HepG2 (cell line): ENCODE data around the gene SMIM38. TPM values are rescaled to one million over a fixed set of nuclear protein-coding genes. Genes with fewer than 3 reads are reported as not detected.

Experiments used
- HNF1A ChIP-seq, 2 experiments: sonication (generic) in 1 of 2; formaldehyde crosslinking in 1 of 2; IDR thresholded peaks; 2 replicates each; pipeline versions ENCODE4 v1.4.0 to v1.6.1; 2016 to 2020; ENCODE audit warnings: borderline replicate concordance in 1 of 2, low read depth in 1 of 2, mild to moderate bottlenecking in 1 of 2, missing genetic modification reagents in 1 of 2
- MAFK ChIP-seq, 2 experiments: IDR thresholded peaks in 1 of 2; conservative IDR thresholded peaks in 1 of 2; 2 replicates each; pipeline ENCODE4 v1.6.1; 2011; ENCODE audit warnings: improper control_type of control experiment in 2 of 2, low read length in 2 of 2
- TBX2 ChIP-seq: sonication (generic); formaldehyde crosslinking; IDR thresholded peaks from 2 replicates; pipeline ENCODE4 v1.5.0; 2020; ENCODE audit warnings: missing genetic modification reagents, mild to moderate bottlenecking, borderline replicate concordance
- TCF12 ChIP-seq, 2 experiments: fragments of 450-650 bp in 1 of 2; sonication (generic) in 1 of 2; formaldehyde crosslinking in 1 of 2; IDR thresholded peaks; 2 replicates each; pipeline versions ENCODE4 v1.6.1 to v1.8.0; 2017 to 2022; ENCODE audit warnings: antibody characterized with exemption in 1 of 2, mild to moderate bottlenecking in 1 of 2, missing genetic modification reagents in 1 of 2, moderate library complexity in 1 of 2
- ZFP36 ChIP-seq: fragments of 150-350 bp; IDR thresholded peaks from 2 replicates; pipeline ENCODE4 v1.6.1; 2018; ENCODE audit warnings: borderline replicate concordance, low read length, low read depth; ENCODE audit not compliant: partially characterized antibody
- ZNF143 ChIP-seq: sonication (generic); formaldehyde crosslinking; IDR thresholded peaks from 2 replicates; pipeline ENCODE4 v1.4.0; 2020; ENCODE audit warnings: missing genetic modification reagents
- ZNF205 ChIP-seq: IDR thresholded peaks from 2 replicates; pipeline ENCODE4 v1.6.1; 2018; ENCODE audit warnings: missing biosample characterization, missing genetic modification reagents
- ZNF253 ChIP-seq: sonication (generic); formaldehyde crosslinking; IDR thresholded peaks from 2 replicates; pipeline ENCODE4 v1.8.0; 2022; ENCODE audit warnings: mild to moderate bottlenecking, missing genetic modification reagents, borderline replicate concordance
- ZNF282 ChIP-seq: fragments of 450-650 bp; IDR thresholded peaks from 2 replicates; pipeline ENCODE4 v1.6.1; 2018; ENCODE audit not compliant: partially characterized antibody
- ZNF318 ChIP-seq: sonication (generic); formaldehyde crosslinking; IDR thresholded peaks from 2 replicates; pipeline ENCODE4 v1.4.0; 2020; ENCODE audit warnings: mild to moderate bottlenecking, missing genetic modification reagents
- ZNF326 ChIP-seq: sonication (generic); formaldehyde crosslinking; IDR thresholded peaks from 2 replicates; pipeline ENCODE4 v1.4.0; 2020; ENCODE audit warnings: missing genetic modification reagents, borderline replicate concordance
- ZNF337 ChIP-seq: sonication (generic); formaldehyde crosslinking; IDR thresholded peaks from 2 replicates; pipeline ENCODE4 v1.5.1; 2020; ENCODE audit warnings: missing genetic modification reagents, low read depth, mild to moderate bottlenecking, borderline replicate concordance
- ZNF672 ChIP-seq: sonication (generic); formaldehyde crosslinking; IDR thresholded peaks from 2 replicates; pipeline ENCODE4 v1.8.1; 2022; ENCODE audit warnings: missing genetic modification reagents
- ZNF720 ChIP-seq: sonication (generic); formaldehyde crosslinking; IDR thresholded peaks from 2 replicates; pipeline ENCODE4 v1.4.0; 2020; ENCODE audit warnings: missing genetic modification reagents
- ZNF776 ChIP-seq: sonication (generic); formaldehyde crosslinking; IDR thresholded peaks from 2 replicates; pipeline ENCODE4 v1.4.0; 2020; ENCODE audit warnings: mild to moderate bottlenecking, missing genetic modification reagents
- ZNF879 ChIP-seq: sonication (generic); formaldehyde crosslinking; IDR thresholded peaks from 2 replicates; pipeline ENCODE4 v1.8.1; 2023; ENCODE audit warnings: missing genetic modification reagents
- polyA plus RNA-seq, 8 experiments: library from polyadenylated mRNA; depleted of rRNA in 3 of 8; stranded (reverse) in 7 of 8; unstranded in 1 of 8; fragments of >200 nt; fragmentation: Illumina TruSeq in 4 of 8; extraction: Trizol in 4 of 8; gene quantifications; 2 replicates each; pipeline versions ENCODE4 v1.2.1 to v1.2.3, GENCODE V29; 2011 to 2016; ENCODE audit warnings: low read depth in 4 of 8, missing spikeins in 1 of 8, mixed read lengths in 1 of 8; ENCODE audit not compliant: insufficient read depth in 1 of 8
- total RNA-seq, 5 experiments: library from RNA; depleted of rRNA; stranded (reverse); fragments of >200 nt; fragmentation: Illumina TruSeq; extraction: Trizol; gene quantifications; 2 replicates each; pipeline ENCODE4 v1.2.3, GENCODE V29; 2016; ENCODE audit warnings: low read depth in 1 of 5

The SMIM38 gene
- total and polyA plus RNA-seq, 2 of the 13 experiments (the other 11 are each of a cell fraction or from before 2014, with no cell fraction given) = 0.30 to 0.40 TPM

- TF ChIP-seq ZNF282 (no peak), ZNF205 (CRISPR knock-in tag) (no peak), ZNF253 (no peak), TCF12 (IDR thresholded peaks at IDR 0.05) (no peak), TCF12 (CRISPR knock-in tag; IDR thresholded peaks at IDR 0.05) (no peak), MAFK (conservative IDR thresholded peaks at IDR 0.05 in 1 of 2, IDR thresholded peaks at IDR 0.05 in 1 of 2; ENCODE audit: low read length in 2 of 2) (0 out of 4 replicates have a peak, but pooled peaks of 1 of the 2 experiments have one; percentile 1), HNF1A (IDR thresholded peaks at IDR 0.05; ENCODE audit: low read depth) (no peak), HNF1A (CRISPR knock-in tag; IDR thresholded peaks at IDR 0.05; ENCODE audit: borderline replicate concordance) (no peak), ZNF143 (CRISPR knock-in tag) (no peak), ZNF879 (CRISPR knock-in tag) (no peak), TBX2 (CRISPR knock-in tag) (peak; percentile 32; the same call in 1 of the 2 replicates), ZNF337 (CRISPR knock-in tag) (no peak), ZNF326 (CRISPR knock-in tag) (no peak), ZNF720 (CRISPR knock-in tag) (no peak), ZFP36 (no peak), ZNF672 (CRISPR knock-in tag) (no peak), ZNF776 (CRISPR knock-in tag) (no peak), ZNF318 (CRISPR knock-in tag) (no peak)
These were observed 24.0 kb upstream of the SMIM38 start (continued) for GRCh38 chr11:69131644-69132300.
